GM21825 (cell line): ENCODE measurements around the gene PRPF31.
"Not testable (repeated sequence)": the region's sequence is repeated elsewhere in the genome, so short reads cannot be mapped to it uniquely, and the experiment has no call there.

Experiments used
- ATAC-seq: cut with Tn5 transposase; IDR thresholded peaks from one replicate; pipeline ENCODE4 v1.9.1; 2021; ENCODE audit warnings: mild to moderate bottlenecking, moderate library complexity; ENCODE audit not compliant: unreplicated experiment

Gene PRPF31

GRCh38 chr19:54115109-54116063 is at the start of gene PRPF31, which contains the start of gene TFPT:
PRPF31 (plus strand) TSS chr19:54115754; CDS start chr19:54118279, 2,525 bp downstream.
TFPT (minus strand) TSS chr19:54115657; CDS start chr19:54115269, 388 bp downstream.
- peak; percentile 62 for ATAC-seq

- ATAC-seq = no peak
Measured at GRCh38 chr19:54069470-54069869, 46.1 kb upstream of the PRPF31 start.

- no peak for ATAC-seq
Measured at GRCh38 chr19:54073829-54074228, 41.7 kb upstream of the PRPF31 start.

GRCh38 chr19:54074851-54075250 is 40.7 kb upstream of the PRPF31 start:
- no peak for ATAC-seq

GRCh38 chr19:54077334-54077733 is 38.2 kb upstream of the PRPF31 start:
- ATAC-seq = no peak

GRCh38 chr19:54081032-54081431 is 34.5 kb upstream of the PRPF31 start, which contains the start of gene TARM1:
TARM1 (minus strand) TSS chr19:54081365; CDS start chr19:54081340, 25 bp downstream.
- ATAC-seq = no peak

GRCh38 chr19:54084410-54084809 is 31.1 kb upstream of the PRPF31 start:
- ATAC-seq = no peak

- ATAC-seq = no peak
Measured at GRCh38 chr19:54094426-54095000, 21.0 kb upstream of the PRPF31 start.

GRCh38 chr19:54095136-54095858 is 20.3 kb upstream of the PRPF31 start:
- ATAC-seq = no peak

GRCh38 chr19:54095859-54096616 is 19.5 kb upstream of the PRPF31 start:
- ATAC-seq = not testable (repeated sequence)

GRCh38 chr19:54096617-54097106 is 18.9 kb upstream of the PRPF31 start:
- no peak for ATAC-seq

- no peak for ATAC-seq
Measured at GRCh38 chr19:54099190-54099902, 16.2 kb upstream of the PRPF31 start.

GRCh38 chr19:54099903-54100255 is 15.7 kb upstream of the PRPF31 start:
- not testable (repeated sequence) for ATAC-seq

GRCh38 chr19:54100561-54100960 is 15.0 kb upstream of the PRPF31 start, which contains the start of gene OSCAR:
OSCAR (minus strand) TSS chr19:54100803; CDS start chr19:54100792, 11 bp downstream.
- ATAC-seq = no peak

GRCh38 chr19:54102421-54103169 is 13.0 kb upstream of the PRPF31 start, which contains the start of gene NDUFA3:
NDUFA3 (plus strand) TSS chr19:54102855; CDS start chr19:54102879, 24 bp downstream.
- ATAC-seq = peak; percentile 85

- no peak for ATAC-seq
Measured at GRCh38 chr19:54104998-54105715, 10.4 kb upstream of the PRPF31 start.

GRCh38 chr19:54105796-54106195 is 9.8 kb upstream of the PRPF31 start:
- no peak for ATAC-seq

GRCh38 chr19:54106716-54107115 is 8.8 kb upstream of the PRPF31 start:
- no peak for ATAC-seq
